Activated CD4-positive, alpha-beta memory T cell treated with anti-CD3 and anti-CD28 coated beads, Interleukin-2, amount 10 ng/mL, durations not matched to agents 7 days and 5 days (primary cell): Measurements from ENCODE around the gene WBP1. TPM values are rescaled to one million over a fixed set of nuclear protein-coding genes. Genes with fewer than 3 reads are reported as not detected.

ENCODE experiments used
- CTCF ChIA-PET: fragments of 350-600 bp; sonication (Branson Sonifier 250); formaldehyde crosslinking; loops from one replicate; lab custom pipeline; 2021; ENCODE audit warnings: antibody characterized with exemption, inconsistent platforms; lab: Charles Lee
- POLR2A ChIA-PET: fragments of 350-600 bp; sonication (Branson Sonifier 250); formaldehyde crosslinking; loops from one replicate; lab custom pipeline; 2021; ENCODE audit warnings: antibody characterized with exemption; lab: Charles Lee
- DNase-seq: peaks from one replicate; pipeline ENCODE4 v3.0.0-alpha.2; 2020
- H3K27ac Mint-ChIP-seq: one replicate; pipeline ENCODE4 v1.8.0; 2021; ENCODE audit warnings: mild to moderate bottlenecking, mixed read lengths
- H3K27me3 Mint-ChIP-seq: one replicate; pipeline ENCODE4 v1.8.0; 2021; ENCODE audit warnings: mixed read lengths
- H3K36me3 Mint-ChIP-seq: one replicate; pipeline ENCODE4 v1.8.0; 2021; ENCODE audit warnings: low read depth, mixed read lengths
- H3K4me1 Mint-ChIP-seq: one replicate; pipeline ENCODE4 v1.8.0; 2021; ENCODE audit warnings: mixed read lengths
- H3K4me3 Mint-ChIP-seq: one replicate; pipeline ENCODE4 v1.8.0; 2021; ENCODE audit warnings: mild to moderate bottlenecking, mixed read lengths
- H3K9me3 Mint-ChIP-seq: one replicate; pipeline ENCODE4 v1.8.0; 2021; ENCODE audit warnings: mixed read lengths
- total RNA-seq, 2 experiments: library from RNA; stranded (reverse); gene quantifications; one replicate each; pipeline ENCODE4 v1.2.3, GENCODE V29; 2021

WBP1 gene
- 10 to 100 TPM; 58.3 to 60.4 TPM for total RNA-seq

DNA sequence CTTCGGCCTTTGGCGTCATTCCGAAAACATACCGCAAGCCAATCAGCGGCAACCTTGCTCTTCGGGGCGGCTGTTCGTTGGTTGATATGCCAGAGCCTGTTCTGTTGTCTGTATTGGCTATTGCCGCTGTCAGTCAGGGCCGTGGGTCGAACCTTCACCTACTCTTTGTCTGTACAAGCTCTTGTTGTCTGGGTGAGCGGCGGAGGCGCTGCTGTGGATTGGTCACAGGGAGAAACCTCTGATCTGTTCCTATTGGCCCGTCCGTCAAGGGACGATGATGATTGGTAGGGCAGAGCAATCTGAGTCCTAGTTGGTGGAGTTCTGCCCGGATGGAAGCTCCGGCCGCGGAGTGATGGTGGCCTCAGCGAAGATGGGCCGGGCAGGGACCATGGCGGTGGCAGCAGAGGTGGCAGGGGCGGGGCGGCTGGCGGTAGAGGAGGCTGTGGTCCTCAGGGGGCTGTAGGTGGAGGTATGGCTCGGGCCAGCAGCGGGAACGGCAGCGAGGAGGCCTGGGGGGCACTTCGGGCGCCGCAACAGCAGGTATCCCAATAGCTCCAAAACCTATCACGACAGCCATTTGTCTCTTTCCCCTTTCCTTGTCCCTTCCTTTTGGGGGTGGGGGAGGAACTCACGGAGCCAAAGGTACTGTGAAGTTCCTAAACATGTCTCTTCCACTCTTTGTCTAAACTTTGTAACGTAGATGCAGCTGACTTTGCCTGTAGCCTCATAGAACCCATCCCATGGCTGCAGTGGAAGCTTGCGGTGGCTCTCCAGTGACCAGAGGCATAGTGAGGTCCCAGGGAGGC is at the start of gene WBP1:
TSS of gene WBP1 (plus strand) at position 307 of the 806 bp plus-strand sequence. CDS start at position 472, 165 bp downstream.
- ChIA-PET POLR2A (interaction anchor here (0.8 to 8.1 kb wide), 27 partner anchors 9 to 391 kb away, joined by 3 to 103 read pairs (median 6); partner anchors contain the start of genes AUP1, C2orf81, CCDC142 and DQX1), CTCF (interaction anchor here (0.7 to 5.6 kb wide), 10 partner anchors 9 to 379 kb away, joined by 3 to 53 read pairs (median 6); partner anchors contain the start of genes AUP1, CCDC142, HTRA2 and MRPL53)
- DNase-seq: peak; percentile 100
- Mint-ChIP-seq H3K36me3 (peaks cover 34% of the 10 kb centered on the region), H3K27me3 (no peaks in the 10 kb centered on the region), H3K4me1 (peaks cover 60% of the 10 kb centered on the region), H3K4me3 (peak within 1 kb of the TSS; percentile 88), H3K9me3 (no peaks in the 10 kb centered on the region), H3K27ac (peak within 1 kb of the TSS; percentile 95)

- H3K27ac Mint-ChIP-seq: no peak overlapping the region
- ChIA-PET POLR2A (interaction anchor here (1.4 kb wide), 1 partner anchor 9 kb away, joined by 4 read pairs; no protein-coding TSS in a partner anchor), CTCF (interaction anchor here (1.5 kb wide), 1 partner anchor 21 kb away, joined by 4 read pairs; no protein-coding TSS in a partner anchor)
- no peak for DNase-seq
- H3K4me3 Mint-ChIP-seq: no peak overlapping the region
- no peaks in the 10 kb centered on the region for H3K9me3 Mint-ChIP-seq
- peaks cover 12% of the 10 kb centered on the region for H3K4me1 Mint-ChIP-seq
- H3K36me3 Mint-ChIP-seq: no peaks in the 10 kb centered on the region
- H3K27me3 Mint-ChIP-seq: peaks cover 20% of the 10 kb centered on the region
These were observed 45.1 kb upstream of the WBP1 start for GRCh38 chr2:74413001-74413698.

GRCh38 chr2:74414441-74414840 is 43.8 kb upstream of the WBP1 start:
- Mint-ChIP-seq H3K4me1 (peaks cover 12% of the 10 kb centered on the region), H3K4me3 (no peak overlapping the region), H3K27ac (no peak overlapping the region), H3K36me3 (no peaks in the 10 kb centered on the region), H3K9me3 (no peaks in the 10 kb centered on the region), H3K27me3 (peaks cover 14% of the 10 kb centered on the region)
- DNase-seq: no peak
- ChIA-PET POLR2A (interaction anchor here (1.0 kb wide), 1 partner anchor 58 kb away, joined by 3 read pairs; the partner anchor contains the start of gene MRPL53), CTCF (no interaction called here)

GRCh38 chr2:74414881-74415761 is 43.1 kb upstream of the WBP1 start:
- H3K27me3 Mint-ChIP-seq: peaks cover 13% of the 10 kb centered on the region
- no peak overlapping the region for H3K4me3 Mint-ChIP-seq
- CTCF ChIA-PET: interaction anchor here (1.0 kb wide), 1 partner anchor 38 kb away, joined by 4 read pairs; no protein-coding TSS in a partner anchor
- H3K36me3 Mint-ChIP-seq: no peaks in the 10 kb centered on the region
- POLR2A ChIA-PET: interaction anchor here (0.5 to 1.0 kb wide), 4 partner anchors 25 to 72 kb away, joined by 3 read pairs; partner anchors contain the start of gene MRPL53
- H3K4me1 Mint-ChIP-seq: peaks cover 12% of the 10 kb centered on the region
- no peak for DNase-seq
- H3K9me3 Mint-ChIP-seq: no peaks in the 10 kb centered on the region
- H3K27ac Mint-ChIP-seq: no peak overlapping the region

GRCh38 chr2:74415762-74416395 is 42.4 kb upstream of the WBP1 start:
- POLR2A ChIA-PET: interaction anchor here (0.5 to 1.0 kb wide), 3 partner anchors 24 to 71 kb away, joined by 3 read pairs; no protein-coding TSS in a partner anchor
- no peak overlapping the region for H3K27ac Mint-ChIP-seq

DNA sequence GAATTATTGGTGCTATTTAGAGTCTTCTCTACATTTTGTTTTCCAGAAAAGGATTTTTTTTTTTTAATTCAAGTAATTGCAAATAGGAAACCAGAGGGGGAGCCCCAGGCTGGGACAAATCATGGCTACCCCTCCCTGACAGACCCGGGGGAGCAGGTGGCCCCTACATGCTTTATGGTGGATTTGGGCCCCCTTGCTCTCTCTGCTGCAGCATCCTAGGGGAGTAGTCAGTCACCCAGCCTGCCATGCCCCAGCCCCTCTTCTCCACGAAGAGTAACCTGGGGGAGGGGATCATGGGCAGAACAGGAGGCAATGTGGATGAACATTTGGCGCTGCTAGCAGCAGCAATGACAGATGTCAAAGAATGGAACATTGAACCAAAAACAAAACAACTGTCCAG is 41.5 kb upstream of the WBP1 start:
- DNase-seq: no peak
- Mint-ChIP-seq H3K4me3 (no peak overlapping the region), H3K9me3 (no peaks in the 10 kb centered on the region), H3K27me3 (peaks cover 16% of the 10 kb centered on the region), H3K27ac (no peak overlapping the region), H3K36me3 (peaks cover 4% of the 10 kb centered on the region), H3K4me1 (peaks cover 22% of the 10 kb centered on the region)
- ChIA-PET POLR2A (no interaction called here), CTCF (no interaction called here)

More at GRCh38 chr2:74415762-74416395, 42.4 kb upstream of the WBP1 start:
- H3K4me1 Mint-ChIP-seq: peaks cover 16% of the 10 kb centered on the region
- CTCF ChIA-PET: interaction anchor here (1.0 kb wide), 1 partner anchor 37 kb away, joined by 4 read pairs; no protein-coding TSS in a partner anchor
- no peak overlapping the region for H3K4me3 Mint-ChIP-seq
- no peaks in the 10 kb centered on the region for H3K36me3 Mint-ChIP-seq
- H3K27me3 Mint-ChIP-seq: peaks cover 16% of the 10 kb centered on the region
- no peaks in the 10 kb centered on the region for H3K9me3 Mint-ChIP-seq
- no peak for DNase-seq

GRCh38 chr2:74417197-74417596 is 41.0 kb upstream of the WBP1 start:
- H3K27ac Mint-ChIP-seq: no peak overlapping the region
- no peak overlapping the region for H3K4me3 Mint-ChIP-seq
- peaks cover 23% of the 10 kb centered on the region for H3K4me1 Mint-ChIP-seq
- peaks cover 16% of the 10 kb centered on the region for H3K27me3 Mint-ChIP-seq
- H3K9me3 Mint-ChIP-seq: no peaks in the 10 kb centered on the region
- POLR2A ChIA-PET: no interaction called here
- CTCF ChIA-PET: no interaction called here
- peaks cover 4% of the 10 kb centered on the region for H3K36me3 Mint-ChIP-seq
- no peak for DNase-seq

DNA sequence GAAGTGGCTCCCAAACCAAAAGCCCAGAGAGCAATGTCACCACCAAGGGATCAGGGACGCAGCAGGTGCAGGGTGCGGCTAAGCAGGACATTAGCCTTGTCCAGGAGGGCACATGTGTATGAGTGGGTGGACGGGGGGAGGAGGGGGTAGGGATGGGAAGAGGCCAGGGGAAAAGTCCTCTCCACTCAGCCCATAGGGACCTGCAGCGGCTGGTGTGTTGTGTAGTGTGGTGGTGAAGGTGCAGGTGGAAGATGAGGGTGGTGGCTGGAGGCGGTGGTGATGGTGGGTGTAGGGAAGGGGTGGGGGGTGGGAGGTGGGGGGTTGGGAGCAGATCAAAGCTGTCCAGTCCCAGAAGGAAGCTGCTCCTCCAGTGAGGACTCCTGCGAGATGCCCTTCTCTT is 40.5 kb upstream of the WBP1 start:
- no peaks in the 10 kb centered on the region for H3K9me3 Mint-ChIP-seq
- CTCF ChIA-PET: no interaction called here
- H3K27me3 Mint-ChIP-seq: peaks cover 16% of the 10 kb centered on the region
- no peak overlapping the region for H3K27ac Mint-ChIP-seq
- H3K36me3 Mint-ChIP-seq: peaks cover 5% of the 10 kb centered on the region
- H3K4me1 Mint-ChIP-seq: peaks cover 29% of the 10 kb centered on the region
- POLR2A ChIA-PET: no interaction called here
- no peak for DNase-seq
- no peak overlapping the region for H3K4me3 Mint-ChIP-seq

- ChIA-PET POLR2A (no interaction called here), CTCF (no interaction called here)
These were observed 39.9 kb upstream of the WBP1 start for GRCh38 chr2:74418312-74418711.

GRCh38 chr2:74419345-74419744 is 38.9 kb upstream of the WBP1 start:
- Mint-ChIP-seq H3K36me3 (peaks cover 19% of the 10 kb centered on the region), H3K9me3 (no peaks in the 10 kb centered on the region), H3K4me3 (no peak overlapping the region), H3K27me3 (peaks cover 14% of the 10 kb centered on the region), H3K4me1 (peaks cover 35% of the 10 kb centered on the region), H3K27ac (no peak overlapping the region)
- POLR2A ChIA-PET: interaction anchor here (1.1 kb wide), 1 partner anchor 12 kb away, joined by 3 read pairs; no protein-coding TSS in a partner anchor
- CTCF ChIA-PET: no interaction called here
- DNase-seq: no peak

More at GRCh38 chr2:74418312-74418711, 39.9 kb upstream of the WBP1 start:
- no peak for DNase-seq
- Mint-ChIP-seq H3K27ac (no peak overlapping the region), H3K4me3 (no peak overlapping the region), H3K36me3 (peaks cover 11% of the 10 kb centered on the region), H3K9me3 (no peaks in the 10 kb centered on the region), H3K27me3 (peaks cover 16% of the 10 kb centered on the region), H3K4me1 (peaks cover 34% of the 10 kb centered on the region)

DNA sequence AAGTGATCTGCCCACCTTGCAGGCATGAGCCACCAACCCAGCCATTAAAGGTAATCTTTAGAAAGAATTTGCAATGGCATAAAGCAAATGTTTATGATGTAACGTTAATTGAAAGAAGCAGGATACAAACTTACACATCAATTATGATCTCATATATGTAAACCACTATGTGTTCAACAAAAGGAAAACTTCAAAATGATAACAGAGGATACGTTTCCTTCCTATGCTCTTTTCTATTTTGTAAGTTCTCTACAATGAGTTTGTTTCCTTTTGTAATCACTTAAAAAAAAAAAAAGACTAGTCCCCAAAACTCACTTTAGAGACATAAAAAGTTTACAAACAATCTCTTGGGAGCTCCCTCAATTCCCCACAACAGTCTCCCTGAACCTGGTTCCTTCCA is 38.2 kb upstream of the WBP1 start:
- no peak for DNase-seq
- Mint-ChIP-seq H3K36me3 (peaks cover 24% of the 10 kb centered on the region), H3K27ac (no peak overlapping the region), H3K4me3 (no peak overlapping the region), H3K4me1 (peaks cover 35% of the 10 kb centered on the region), H3K27me3 (peaks cover 11% of the 10 kb centered on the region), H3K9me3 (no peaks in the 10 kb centered on the region)
- ChIA-PET CTCF (interaction anchor here (2.5 to 3.1 kb wide), 2 partner anchors 29 to 34 kb away, joined by 10 to 23 read pairs; partner anchors contain the start of gene INO80B), POLR2A (interaction anchor here (1.4 to 2.8 kb wide), 3 partner anchors 34 to 53 kb away, joined by 4 to 31 read pairs (median 28); partner anchors contain the start of genes INO80B, MRPL53 and WBP1)
